ENCODE measurements around the gene EXOC4. TPM values are rescaled to one million over a fixed set of nuclear protein-coding genes. Genes with fewer than 3 reads are reported as not detected.
A peak's percentile ranks its signal among the peaks of the same experiment; 100 is the strongest.
"Not testable (repeated sequence)": the region's sequence is repeated elsewhere in the genome, so short reads cannot be mapped to it uniquely, and the experiment has no call there.

EXOC4 gene
- total RNA-seq (118 and 158 TPM in 2 replicates), polyA plus RNA-seq (77.3 and 79.6 TPM in 2 replicates), polyA minus RNA-seq (ENCODE audit: low replicate concordance) (53.6 and 90.0 TPM in 2 replicates)
- polyA plus RNA-seq (2012): 37.9 and 42.4 TPM in 2 replicates

GRCh38 chr7:133252858-133253518, at the start of gene EXOC4:
Gene EXOC4, plus strand, starts transcription at chr7:133253078.
- peaks cover 25% of the 10 kb centered on the region for H3K79me2 ChIP-seq (ENCODE audit: control insufficient read depth, insufficient read depth, low read length)
- H3K27ac ChIP-seq (ENCODE audit: insufficient read depth, low read length): peak within 1 kb of the TSS; percentile 69

GRCh38 chr7:133203490-133203889, 49.4 kb upstream of the EXOC4 start:
- no peak for TF ChIP-seq CTCF (conservative IDR thresholded peaks at IDR 0.05 in 1 of 2, IDR thresholded peaks at IDR 0.05 in 1 of 2; ENCODE audit: low read depth in 1 of 2, low read length in 2 of 2)
- TF ChIP-seq EZH2 (IDR thresholded peaks at IDR 0.05; ENCODE audit: low read length, missing control alignments): no peak
- Histone ChIP-seq H3K36me3 (ENCODE audit: control insufficient read depth, insufficient read depth, low read length) (no peaks in the 10 kb centered on the region), H3K9ac (ENCODE audit: insufficient read depth, low read length) (no peak overlapping the region), H4K20me1 (ENCODE audit: control insufficient read depth, extremely low read depth, insufficient read depth, low read length) (no peaks in the 10 kb centered on the region), H3K9me3 (ENCODE audit: control insufficient read depth, insufficient read depth, low read depth, low read length) (no peaks in the 10 kb centered on the region), H3K27me3 (ENCODE audit: control insufficient read depth, insufficient read depth, low read length) (no peaks in the 10 kb centered on the region), H3K4me3 (replicated peaks in 1 of 4; ENCODE audit: control extremely low read depth in 1 of 4, insufficient read depth in 1 of 4, low read depth in 3 of 4, low read length in 4 of 4) (no peak overlapping the region), H2AFZ (ENCODE audit: low read length) (no peak overlapping the region), H3K4me1 (ENCODE audit: control insufficient read depth, extremely low read depth, insufficient read depth, low read length) (no peaks in the 10 kb centered on the region), H3K27ac (ENCODE audit: insufficient read depth, low read length) (no peak overlapping the region), H3K4me2 (ENCODE audit: extremely low read depth, insufficient read depth, low read length) (no peak overlapping the region), H3K79me2 (ENCODE audit: control insufficient read depth, insufficient read depth, low read length) (no peaks in the 10 kb centered on the region)
- no peak for DNase-seq (ENCODE audit: low read depth in 2 of 2)

More at GRCh38 chr7:133252858-133253518, at the start of gene EXOC4:
- Histone ChIP-seq H4K20me1 (ENCODE audit: control insufficient read depth, extremely low read depth, insufficient read depth, low read length) (no peaks in the 10 kb centered on the region), H3K4me2 (ENCODE audit: extremely low read depth, insufficient read depth, low read length) (peak within 1 kb of the TSS; percentile 83), H3K4me1 (ENCODE audit: control insufficient read depth, extremely low read depth, insufficient read depth, low read length) (no peaks in the 10 kb centered on the region), H3K4me3 (replicated peaks in 1 of 4; ENCODE audit: control extremely low read depth in 1 of 4, insufficient read depth in 1 of 4, low read depth in 3 of 4, low read length in 4 of 4) (peak within 1 kb of the TSS; percentile 73 to 92 (median 80)), H3K36me3 (ENCODE audit: control insufficient read depth, insufficient read depth, low read length) (no peaks in the 10 kb centered on the region), H3K9ac (ENCODE audit: insufficient read depth, low read length) (peak within 1 kb of the TSS; percentile 46), H3K27me3 (ENCODE audit: control insufficient read depth, insufficient read depth, low read length) (no peaks in the 10 kb centered on the region), H3K9me3 (ENCODE audit: control insufficient read depth, insufficient read depth, low read depth, low read length) (no peaks in the 10 kb centered on the region), H2AFZ (ENCODE audit: low read length) (peak within 1 kb of the TSS; percentile 43)
- no peak for TF ChIP-seq CTCF (conservative IDR thresholded peaks at IDR 0.05 in 1 of 2, IDR thresholded peaks at IDR 0.05 in 1 of 2; ENCODE audit: low read depth in 1 of 2, low read length in 2 of 2)
- no peak for TF ChIP-seq EZH2 (IDR thresholded peaks at IDR 0.05; ENCODE audit: low read length, missing control alignments)
- DNase-seq (ENCODE audit: low read depth in 2 of 2): peak; percentile 94 to 97

- Histone ChIP-seq H3K4me2 (ENCODE audit: extremely low read depth, insufficient read depth, low read length) (no peak overlapping the region), H2AFZ (ENCODE audit: low read length) (no peak overlapping the region), H3K27me3 (ENCODE audit: control insufficient read depth, insufficient read depth, low read length) (no peaks in the 10 kb centered on the region), H3K9me3 (ENCODE audit: control insufficient read depth, insufficient read depth, low read depth, low read length) (no peaks in the 10 kb centered on the region), H3K9ac (ENCODE audit: insufficient read depth, low read length) (no peak overlapping the region), H3K4me3 (replicated peaks in 1 of 4; ENCODE audit: control extremely low read depth in 1 of 4, insufficient read depth in 1 of 4, low read depth in 3 of 4, low read length in 4 of 4) (no peak overlapping the region), H3K27ac (ENCODE audit: insufficient read depth, low read length) (no peak overlapping the region), H4K20me1 (ENCODE audit: control insufficient read depth, extremely low read depth, insufficient read depth, low read length) (no peaks in the 10 kb centered on the region), H3K36me3 (ENCODE audit: control insufficient read depth, insufficient read depth, low read length) (no peaks in the 10 kb centered on the region), H3K4me1 (ENCODE audit: control insufficient read depth, extremely low read depth, insufficient read depth, low read length) (no peaks in the 10 kb centered on the region), H3K79me2 (ENCODE audit: control insufficient read depth, insufficient read depth, low read length) (no peaks in the 10 kb centered on the region)
- TF ChIP-seq EZH2 (IDR thresholded peaks at IDR 0.05; ENCODE audit: low read length, missing control alignments) (no peak), CTCF (conservative IDR thresholded peaks at IDR 0.05 in 1 of 2, IDR thresholded peaks at IDR 0.05 in 1 of 2; ENCODE audit: low read depth in 1 of 2, low read length in 2 of 2) (peak in 1 of 2 donors; percentile 8)
- peak in 1 of 2 donors; percentile 17 for DNase-seq (ENCODE audit: low read depth in 2 of 2)
These were observed 45.2 kb upstream of the EXOC4 start for GRCh38 chr7:133207687-133208086.

GRCh38 chr7:133210817-133211216, 42.1 kb upstream of the EXOC4 start:
- H3K36me3 ChIP-seq (ENCODE audit: control insufficient read depth, insufficient read depth, low read length); H3K27ac ChIP-seq (ENCODE audit: insufficient read depth, low read length); H3K4me1 ChIP-seq (ENCODE audit: control insufficient read depth, extremely low read depth, insufficient read depth, low read length); H2AFZ ChIP-seq (ENCODE audit: low read length); H3K27me3 ChIP-seq (ENCODE audit: control insufficient read depth, insufficient read depth, low read length); H3K4me3 ChIP-seq (replicated peaks in 1 of 4; ENCODE audit: control extremely low read depth in 1 of 4, insufficient read depth in 1 of 4, low read depth in 3 of 4, low read length in 4 of 4); H3K4me2 ChIP-seq (ENCODE audit: extremely low read depth, insufficient read depth, low read length); H4K20me1 ChIP-seq (ENCODE audit: control insufficient read depth, extremely low read depth, insufficient read depth, low read length); H3K9ac ChIP-seq (ENCODE audit: insufficient read depth, low read length); H3K9me3 ChIP-seq (ENCODE audit: control insufficient read depth, insufficient read depth, low read depth, low read length); DNase-seq (ENCODE audit: low read depth in 2 of 2); H3K79me2 ChIP-seq (ENCODE audit: control insufficient read depth, insufficient read depth, low read length): not testable (repeated sequence)

Measured in fibroblast of lung (primary cell).